ENCODE data around the gene UNK. TPM values are rescaled to one million over a fixed set of nuclear protein-coding genes. Genes with fewer than 3 reads are reported as not detected.

The UNK gene
- polyA plus RNA-seq, 2 of the 4 experiments (the other 2 are of a cell fraction) = 27.0 to 34.5 TPM

DNA sequence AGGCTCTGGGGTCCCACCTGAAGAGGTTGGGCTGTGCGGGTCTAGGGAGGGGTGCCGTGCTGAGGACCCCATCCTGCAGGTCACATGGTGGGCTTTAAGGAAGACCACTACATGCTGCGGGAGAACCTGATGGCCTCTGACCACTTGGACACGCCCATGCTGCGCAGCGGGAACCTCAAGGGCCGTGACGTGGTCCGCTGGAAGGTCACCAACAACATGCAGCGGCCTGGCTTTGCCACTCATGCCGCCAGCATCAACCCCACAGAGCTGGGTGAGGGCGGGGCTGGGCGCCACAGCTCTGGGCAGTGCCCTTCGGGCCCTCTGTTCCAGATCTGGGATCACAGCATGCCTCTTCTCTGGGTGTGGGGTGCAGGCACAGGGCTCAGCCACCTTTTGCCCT is 44.8 kb upstream of the UNK start:
- Histone ChIP-seq H3K4me2 (no peak overlapping the region), H3K4me1 (peaks cover 11% of the 10 kb centered on the region; the same call in 2 of the 3 replicates), H3K9me3 (no peaks in the 10 kb centered on the region), H3K4me3 (no peak overlapping the region), H3K27ac (no peak overlapping the region)
- 93% methylated on average over 13 of the region's 14 CpGs for WGBS (ENCODE audit: missing lambda C conversion rate)
- TF ChIP-seq HDAC2 (IDR thresholded peaks at IDR 0.05) = no peak
- no peak for TF ChIP-seq HOXB5 (CRISPR knock-in tag; IDR thresholded peaks at IDR 0.05)
- no peak for TF ChIP-seq HOXB13 (CRISPR knock-in tag; IDR thresholded peaks at IDR 0.05; ENCODE audit: low read depth)
- no peak for TF ChIP-seq RCOR1 (IDR thresholded peaks at IDR 0.05; ENCODE audit: low read depth, low read length)
- DNase-seq (ENCODE audit: low read depth in 1 of 2, low spot score in 1 of 2) (no peak), FAIRE-seq (no peak), ATAC-seq (peak; percentile 9 to 10; a peak in 2 of 6 replicates)
- ChIA-PET CTCF (interaction anchor here (0.6 to 43.5 kb wide), 6 partner anchors 8 to 126 kb away, joined by 3 to 1931 read pairs (median 4); partner anchors contain the start of genes RECQL5, SAP30BP and SMIM5), POLR2A (no interaction called here)

DNA sequence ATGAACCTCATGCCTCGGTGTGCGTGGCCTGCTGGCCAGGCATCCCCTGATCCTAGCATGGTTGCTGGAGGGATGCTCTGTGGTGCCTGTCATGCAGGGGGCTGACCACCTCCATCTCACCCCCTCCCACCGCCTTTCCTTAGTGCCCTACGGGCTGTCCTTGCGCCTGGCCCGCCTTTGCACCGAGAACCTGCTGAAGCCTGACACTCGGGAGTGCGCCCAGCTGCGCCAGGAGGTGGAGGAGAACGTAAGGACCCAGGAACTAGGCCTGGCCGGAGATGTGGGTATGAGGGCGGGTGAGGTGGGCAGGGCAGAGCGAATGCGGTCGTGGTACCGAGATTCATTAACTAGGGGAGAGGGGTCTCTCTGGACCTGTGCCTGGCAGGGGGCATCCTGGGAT is 44.4 kb upstream of the UNK start:
- DNase-seq (ENCODE audit: low read depth in 1 of 2, low spot score in 1 of 2) (no peak), ATAC-seq (no peak), FAIRE-seq (no peak)
- H3K4me1 ChIP-seq = peaks cover 11% of the 10 kb centered on the region; the same call in 2 of the 3 replicates
- peak overlapping the region in 1 of 2 experiments; percentile 0; a peak in 1 of 6 replicates for H3K27ac ChIP-seq
- 89% methylated on average over 17 of the region's 17 CpGs for WGBS (ENCODE audit: missing lambda C conversion rate)
- H3K9me3 ChIP-seq = no peaks in the 10 kb centered on the region
- no peak overlapping the region for H3K4me2 ChIP-seq
- ChIA-PET POLR2A (no interaction called here), CTCF (interaction anchor here (0.6 to 43.5 kb wide), 5 partner anchors 7 to 467 kb away, joined by 3 to 1931 read pairs (median 4); partner anchors contain the start of genes RECQL5, SAP30BP and SMIM5)
- TF ChIP-seq TP53 (CRISPR knock-in tag; IDR thresholded peaks at IDR 0.05) (no peak), JUN (IDR thresholded peaks at IDR 0.05) (no peak), RAD21 (conservative IDR thresholded peaks at IDR 0.05 in 1 of 2, IDR thresholded peaks at IDR 0.05 in 1 of 2) (no peak), RNF2 (IDR thresholded peaks at IDR 0.05; ENCODE audit: borderline replicate concordance, low read depth) (no peak), RARB (CRISPR knock-in tag; IDR thresholded peaks at IDR 0.05) (no peak), HOXB13 (CRISPR knock-in tag; IDR thresholded peaks at IDR 0.05; ENCODE audit: low read depth) (no peak), ZFP36 (IDR thresholded peaks at IDR 0.05; ENCODE audit: borderline replicate concordance, partially characterized antibody) (no peak), HEYL (CRISPR knock-in tag; IDR thresholded peaks at IDR 0.05) (no peak), EP300 (IDR thresholded peaks at IDR 0.05) (no peak), JUNB (IDR thresholded peaks at IDR 0.05) (no peak), SMC3 (IDR thresholded peaks at IDR 0.05) (no peak), CHD4 (IDR thresholded peaks at IDR 0.05; ENCODE audit: borderline replicate concordance) (no peak)
- TF ChIP-seq, protein P1, sequence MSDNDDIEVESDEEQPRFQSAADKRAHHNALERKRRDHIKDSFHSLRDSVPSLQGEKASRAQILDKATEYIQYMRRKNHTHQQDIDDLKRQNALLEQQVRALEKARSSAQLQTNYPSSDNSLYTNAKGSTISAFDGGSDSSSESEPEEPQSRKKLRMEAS (IDR thresholded peaks at IDR 0.05) = no peak
- TF ChIP-seq, protein P2, sequence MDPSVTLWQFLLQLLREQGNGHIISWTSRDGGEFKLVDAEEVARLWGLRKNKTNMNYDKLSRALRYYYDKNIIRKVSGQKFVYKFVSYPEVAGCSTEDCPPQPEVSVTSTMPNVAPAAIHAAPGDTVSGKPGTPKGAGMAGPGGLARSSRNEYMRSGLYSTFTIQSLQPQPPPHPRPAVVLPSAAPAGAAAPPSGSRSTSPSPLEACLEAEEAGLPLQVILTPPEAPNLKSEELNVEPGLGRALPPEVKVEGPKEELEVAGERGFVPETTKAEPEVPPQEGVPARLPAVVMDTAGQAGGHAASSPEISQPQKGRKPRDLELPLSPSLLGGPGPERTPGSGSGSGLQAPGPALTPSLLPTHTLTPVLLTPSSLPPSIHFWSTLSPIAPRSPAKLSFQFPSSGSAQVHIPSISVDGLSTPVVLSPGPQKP (IDR thresholded peaks at IDR 0.05; ENCODE audit: low read depth, low read length) = no peak
- TF ChIP-seq, protein P3, sequence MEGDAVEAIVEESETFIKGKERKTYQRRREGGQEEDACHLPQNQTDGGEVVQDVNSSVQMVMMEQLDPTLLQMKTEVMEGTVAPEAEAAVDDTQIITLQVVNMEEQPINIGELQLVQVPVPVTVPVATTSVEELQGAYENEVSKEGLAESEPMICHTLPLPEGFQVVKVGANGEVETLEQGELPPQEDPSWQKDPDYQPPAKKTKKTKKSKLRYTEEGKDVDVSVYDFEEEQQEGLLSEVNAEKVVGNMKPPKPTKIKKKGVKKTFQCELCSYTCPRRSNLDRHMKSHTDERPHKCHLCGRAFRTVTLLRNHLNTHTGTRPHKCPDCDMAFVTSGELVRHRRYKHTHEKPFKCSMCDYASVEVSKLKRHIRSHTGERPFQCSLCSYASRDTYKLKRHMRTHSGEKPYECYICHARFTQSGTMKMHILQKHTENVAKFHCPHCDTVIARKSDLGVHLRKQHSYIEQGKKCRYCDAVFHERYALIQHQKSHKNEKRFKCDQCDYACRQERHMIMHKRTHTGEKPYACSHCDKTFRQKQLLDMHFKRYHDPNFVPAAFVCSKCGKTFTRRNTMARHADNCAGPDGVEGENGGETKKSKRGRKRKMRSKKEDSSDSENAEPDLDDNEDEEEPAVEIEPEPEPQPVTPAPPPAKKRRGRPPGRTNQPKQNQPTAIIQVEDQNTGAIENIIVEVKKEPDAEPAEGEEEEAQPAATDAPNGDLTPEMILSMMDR (IDR thresholded peaks at IDR 0.05) = no peak
- H3K4me3 ChIP-seq = no peak overlapping the region

DNA sequence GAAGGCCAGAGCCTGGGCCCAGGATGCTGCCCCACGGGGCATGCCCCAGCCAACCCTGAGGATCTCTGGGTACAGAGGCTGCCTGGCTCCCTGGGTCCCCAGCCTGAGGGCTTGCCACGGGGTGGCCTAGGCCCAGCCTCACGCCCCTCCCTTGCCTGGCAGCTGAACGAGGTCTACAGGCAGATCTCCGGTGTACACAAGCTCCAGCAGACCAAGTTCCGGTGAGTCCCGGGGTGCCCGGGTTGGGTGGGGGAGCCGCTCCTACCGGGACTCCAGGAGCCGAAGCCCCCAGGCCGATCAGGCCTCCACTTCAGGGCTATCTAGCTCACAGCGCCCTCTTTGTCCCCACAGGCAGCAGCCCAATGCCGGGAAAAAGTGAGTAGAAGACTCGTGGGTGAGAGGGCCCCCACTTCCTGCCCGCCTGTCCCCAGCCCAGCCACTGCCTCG is 44.0 kb upstream of the UNK start:
- DNase-seq (ENCODE audit: low read depth in 1 of 2, low spot score in 1 of 2) = no peak
- Histone ChIP-seq H3K4me3 (no peak overlapping the region), H3K9me3 (no peaks in the 10 kb centered on the region), H3K4me2 (no peak overlapping the region), H3K4me1 (peaks cover 11% of the 10 kb centered on the region; the same call in 2 of the 3 replicates), H3K27ac (peak overlapping the region in 1 of 2 experiments; percentile 0; a peak in 1 of 6 replicates)
- POLR2A ChIA-PET = no interaction called here
- peak in 1 of 2 experiments; percentile 13; a peak in 3 of 6 replicates for ATAC-seq
- FAIRE-seq = no peak
- CTCF ChIA-PET = interaction anchor here (0.6 to 43.5 kb wide), 4 partner anchors 7 to 467 kb away, joined by 3 to 1931 read pairs (median 138); partner anchors contain the start of genes RECQL5, SAP30BP and SMIM5
- WGBS (ENCODE audit: missing lambda C conversion rate) = 87% methylated on average over 17 of the region's 17 CpGs
- TF ChIP-seq GATA3 (IDR thresholded peaks at IDR 0.05; ENCODE audit: borderline replicate concordance) = no peak
- no peak for TF ChIP-seq ZC3H11A (IDR thresholded peaks at IDR 0.05)
- no peak for TF ChIP-seq SREBF2 (IDR thresholded peaks at IDR 0.05)
- TF ChIP-seq MYC (IDR thresholded peaks at IDR 0.05; ENCODE audit: borderline replicate concordance, low read length) = no peak
- TF ChIP-seq, protein P3 (IDR thresholded peaks at IDR 0.05) = no peak
- TF ChIP-seq, protein P4, sequence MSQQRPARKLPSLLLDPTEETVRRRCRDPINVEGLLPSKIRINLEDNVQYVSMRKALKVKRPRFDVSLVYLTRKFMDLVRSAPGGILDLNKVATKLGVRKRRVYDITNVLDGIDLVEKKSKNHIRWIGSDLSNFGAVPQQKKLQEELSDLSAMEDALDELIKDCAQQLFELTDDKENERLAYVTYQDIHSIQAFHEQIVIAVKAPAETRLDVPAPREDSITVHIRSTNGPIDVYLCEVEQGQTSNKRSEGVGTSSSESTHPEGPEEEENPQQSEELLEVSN (IDR thresholded peaks at IDR 0.05; ENCODE audit: borderline replicate concordance, low read depth) = no peak
- no peak for TF ChIP-seq POLR2A (IDR thresholded peaks at IDR 0.05; ENCODE audit: low read length)
- TF ChIP-seq, protein P5, sequence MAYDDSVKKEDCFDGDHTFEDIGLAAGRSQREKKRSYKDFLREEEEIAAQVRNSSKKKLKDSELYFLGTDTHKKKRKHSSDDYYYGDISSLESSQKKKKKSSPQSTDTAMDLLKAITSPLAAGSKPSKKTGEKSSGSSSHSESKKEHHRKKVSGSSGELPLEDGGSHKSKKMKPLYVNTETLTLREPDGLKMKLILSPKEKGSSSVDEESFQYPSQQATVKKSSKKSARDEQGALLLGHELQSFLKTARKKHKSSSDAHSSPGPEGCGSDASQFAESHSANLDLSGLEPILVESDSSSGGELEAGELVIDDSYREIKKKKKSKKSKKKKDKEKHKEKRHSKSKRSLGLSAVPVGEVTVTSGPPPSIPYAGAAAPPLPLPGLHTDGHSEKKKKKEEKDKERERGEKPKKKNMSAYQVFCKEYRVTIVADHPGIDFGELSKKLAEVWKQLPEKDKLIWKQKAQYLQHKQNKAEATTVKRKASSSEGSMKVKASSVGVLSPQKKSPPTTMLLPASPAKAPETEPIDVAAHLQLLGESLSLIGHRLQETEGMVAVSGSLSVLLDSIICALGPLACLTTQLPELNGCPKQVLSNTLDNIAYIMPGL (CRISPR knock-in tag; IDR thresholded peaks at IDR 0.05; ENCODE audit: borderline replicate concordance) = no peak
- no peak for TF ChIP-seq TP53 (CRISPR knock-in tag; IDR thresholded peaks at IDR 0.05)
- no peak for TF ChIP-seq RAD21 (conservative IDR thresholded peaks at IDR 0.05 in 1 of 2, IDR thresholded peaks at IDR 0.05 in 1 of 2)
- no peak for TF ChIP-seq FOSB (CRISPR knock-in tag; IDR thresholded peaks at IDR 0.05)
